ENCODE measurements around the gene TOM1L1. TPM values are rescaled to one million over a fixed set of nuclear protein-coding genes. Genes with fewer than 3 reads are reported as not detected.

Gene TOM1L1
- total RNA-seq, 2 experiments from 2014 or later: not detected

GRCh38 chr17:54882950-54883349 lies 17.7 kb upstream of the TOM1L1 start:
- ChIA-PET CTCF (no interaction called here), POLR2A (no interaction called here)
- DNase-seq: no peak
- Histone ChIP-seq H3K27me3 (ENCODE audit: control insufficient read depth in 1 of 2, insufficient read depth in 2 of 2, low read length in 2 of 2) (no peaks in the 10 kb centered on the region), H3K9me3 (ENCODE audit: control insufficient read depth in 1 of 2, insufficient read depth in 1 of 2, low read length in 2 of 2) (no peaks in the 10 kb centered on the region), H3K27ac (ENCODE audit: low read depth in 1 of 2, low read length in 2 of 2) (no peak overlapping the region), H3K4me1 (ENCODE audit: insufficient read depth, low read length) (no peaks in the 10 kb centered on the region), H3K4me3 (ENCODE audit: low read length) (no peak overlapping the region), H3K36me3 (ENCODE audit: insufficient read depth, low read length) (no peaks in the 10 kb centered on the region)
- H3K9me3 Mint-ChIP-seq: no peaks in the 10 kb centered on the region
- no peaks in the 10 kb centered on the region for H3K36me3 Mint-ChIP-seq (ENCODE audit: low read depth)
- TF ChIP-seq CTCF (IDR thresholded peaks at IDR 0.05): no peak
- intact Hi-C loops (cut with DNase I, micrococcal nuclease): no loop called here
- no peak for ATAC-seq (ENCODE audit: poor library complexity)
- H3K4me3 Mint-ChIP-seq: no peak overlapping the region
- H3K27me3 Mint-ChIP-seq: peaks cover 6% of the 10 kb centered on the region
- H3K27ac Mint-ChIP-seq: no peak overlapping the region
- no peaks in the 10 kb centered on the region for H3K4me1 Mint-ChIP-seq (ENCODE audit: low read depth)

GRCh38 chr17:54883939-54884338 lies 16.7 kb upstream of the TOM1L1 start:
- no peak overlapping the region for H3K27ac ChIP-seq (ENCODE audit: low read depth in 1 of 2, low read length in 2 of 2)
- no peaks in the 10 kb centered on the region for H3K4me1 ChIP-seq (ENCODE audit: insufficient read depth, low read length)
- Mint-ChIP-seq H3K4me1 (ENCODE audit: low read depth) (no peaks in the 10 kb centered on the region), H3K27ac (no peak overlapping the region), H3K27me3 (peaks cover 2% of the 10 kb centered on the region), H3K9me3 (no peaks in the 10 kb centered on the region), H3K36me3 (ENCODE audit: low read depth) (no peaks in the 10 kb centered on the region), H3K4me3 (no peak overlapping the region)
- H3K4me3 ChIP-seq (ENCODE audit: low read length): no peak overlapping the region
- POLR2A ChIA-PET: no interaction called here
- ATAC-seq (ENCODE audit: poor library complexity) (no peak), DNase-seq (no peak)
- H3K27me3 ChIP-seq (ENCODE audit: control insufficient read depth in 1 of 2, insufficient read depth in 2 of 2, low read length in 2 of 2): no peaks in the 10 kb centered on the region
- H3K36me3 ChIP-seq (ENCODE audit: insufficient read depth, low read length): no peaks in the 10 kb centered on the region
- CTCF ChIA-PET: no interaction called here
- intact Hi-C loops (cut with DNase I, micrococcal nuclease): no loop called here
- H3K9me3 ChIP-seq (ENCODE audit: control insufficient read depth in 1 of 2, insufficient read depth in 1 of 2, low read length in 2 of 2): no peaks in the 10 kb centered on the region
- no peak for TF ChIP-seq CTCF (IDR thresholded peaks at IDR 0.05)

- Histone ChIP-seq H3K36me3 (ENCODE audit: insufficient read depth, low read length) (no peaks in the 10 kb centered on the region), H3K27me3 (ENCODE audit: control insufficient read depth in 1 of 2, insufficient read depth in 2 of 2, low read length in 2 of 2) (no peaks in the 10 kb centered on the region), H3K4me3 (ENCODE audit: low read length) (no peak overlapping the region), H3K9me3 (ENCODE audit: control insufficient read depth in 1 of 2, insufficient read depth in 1 of 2, low read length in 2 of 2) (no peaks in the 10 kb centered on the region), H3K27ac (ENCODE audit: low read depth in 1 of 2, low read length in 2 of 2) (no peak overlapping the region), H3K4me1 (ENCODE audit: insufficient read depth, low read length) (no peaks in the 10 kb centered on the region)
- H3K27ac Mint-ChIP-seq: no peak overlapping the region
- ATAC-seq (ENCODE audit: poor library complexity) (no peak), DNase-seq (no peak)
- H3K36me3 Mint-ChIP-seq (ENCODE audit: low read depth): no peaks in the 10 kb centered on the region
- H3K9me3 Mint-ChIP-seq: no peaks in the 10 kb centered on the region
- POLR2A ChIA-PET: no interaction called here
- intact Hi-C loops (cut with DNase I, micrococcal nuclease): no loop called here
- CTCF ChIA-PET: no interaction called here
- no peaks in the 10 kb centered on the region for H3K4me1 Mint-ChIP-seq (ENCODE audit: low read depth)
- TF ChIP-seq CTCF (IDR thresholded peaks at IDR 0.05): no peak
- H3K27me3 Mint-ChIP-seq: no peaks in the 10 kb centered on the region
- no peak overlapping the region for H3K4me3 Mint-ChIP-seq
Measured at GRCh38 chr17:54887787-54888186, 12.9 kb upstream of the TOM1L1 start.
